ENCODE results near the gene EEF1AKMT1. TPM values are rescaled to one million over a fixed set of nuclear protein-coding genes. Genes with fewer than 3 reads are reported as not detected.

EEF1AKMT1 gene
- total RNA-seq, 2 experiments from 2014 or later: 1.9 to 2.5 TPM

DNA sequence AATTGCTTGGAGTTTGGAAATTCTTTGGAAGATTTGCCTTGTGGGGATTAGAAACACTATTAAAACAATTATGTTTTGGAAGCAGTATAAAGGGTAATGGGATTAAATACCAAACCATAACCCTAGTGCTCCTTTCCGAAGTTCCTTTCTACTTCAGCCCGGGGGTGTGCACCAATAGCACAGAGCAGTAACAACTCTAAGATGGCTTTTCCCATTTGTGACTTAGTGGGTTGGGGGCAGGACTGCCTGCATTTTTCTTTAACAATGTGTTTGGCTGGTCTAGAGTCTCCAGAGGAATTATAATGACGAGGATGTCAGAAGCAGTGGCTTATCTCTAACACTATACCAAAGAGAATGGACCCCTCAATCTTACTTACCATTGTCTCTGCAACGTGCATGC lies 82.1 kb downstream of the EEF1AKMT1 start:
- Histone ChIP-seq H3K27me3 (ENCODE audit: control insufficient read depth in 1 of 2, insufficient read depth in 2 of 2, low read length in 2 of 2) (peaks cover 0 to 5% of the 10 kb centered on the region in 2 experiments), H3K9me3 (ENCODE audit: control insufficient read depth in 1 of 2, insufficient read depth in 1 of 2, low read length in 2 of 2) (no peaks in the 10 kb centered on the region), H3K4me3 (ENCODE audit: low read length) (no peak overlapping the region), H3K4me1 (ENCODE audit: insufficient read depth, low read length) (no peaks in the 10 kb centered on the region), H3K36me3 (ENCODE audit: insufficient read depth, low read length) (no peaks in the 10 kb centered on the region), H3K27ac (ENCODE audit: low read depth in 1 of 2, low read length in 2 of 2) (no peak overlapping the region)
- ChIA-PET POLR2A (no interaction called here), CTCF (no interaction called here)
- TF ChIP-seq, protein P1, sequence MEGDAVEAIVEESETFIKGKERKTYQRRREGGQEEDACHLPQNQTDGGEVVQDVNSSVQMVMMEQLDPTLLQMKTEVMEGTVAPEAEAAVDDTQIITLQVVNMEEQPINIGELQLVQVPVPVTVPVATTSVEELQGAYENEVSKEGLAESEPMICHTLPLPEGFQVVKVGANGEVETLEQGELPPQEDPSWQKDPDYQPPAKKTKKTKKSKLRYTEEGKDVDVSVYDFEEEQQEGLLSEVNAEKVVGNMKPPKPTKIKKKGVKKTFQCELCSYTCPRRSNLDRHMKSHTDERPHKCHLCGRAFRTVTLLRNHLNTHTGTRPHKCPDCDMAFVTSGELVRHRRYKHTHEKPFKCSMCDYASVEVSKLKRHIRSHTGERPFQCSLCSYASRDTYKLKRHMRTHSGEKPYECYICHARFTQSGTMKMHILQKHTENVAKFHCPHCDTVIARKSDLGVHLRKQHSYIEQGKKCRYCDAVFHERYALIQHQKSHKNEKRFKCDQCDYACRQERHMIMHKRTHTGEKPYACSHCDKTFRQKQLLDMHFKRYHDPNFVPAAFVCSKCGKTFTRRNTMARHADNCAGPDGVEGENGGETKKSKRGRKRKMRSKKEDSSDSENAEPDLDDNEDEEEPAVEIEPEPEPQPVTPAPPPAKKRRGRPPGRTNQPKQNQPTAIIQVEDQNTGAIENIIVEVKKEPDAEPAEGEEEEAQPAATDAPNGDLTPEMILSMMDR (IDR thresholded peaks at IDR 0.05): no peak
- ATAC-seq (ENCODE audit: poor library complexity) (no peak), DNase-seq (no peak)
- Mint-ChIP-seq H3K4me1 (ENCODE audit: low read depth) (no peaks in the 10 kb centered on the region), H3K4me3 (no peak overlapping the region), H3K9me3 (no peaks in the 10 kb centered on the region), H3K36me3 (ENCODE audit: low read depth) (peaks cover 6% of the 10 kb centered on the region), H3K27ac (no peak overlapping the region), H3K27me3 (peaks cover 7% of the 10 kb centered on the region)
- intact Hi-C loops (cut with DNase I, micrococcal nuclease): no loop called here

DNA sequence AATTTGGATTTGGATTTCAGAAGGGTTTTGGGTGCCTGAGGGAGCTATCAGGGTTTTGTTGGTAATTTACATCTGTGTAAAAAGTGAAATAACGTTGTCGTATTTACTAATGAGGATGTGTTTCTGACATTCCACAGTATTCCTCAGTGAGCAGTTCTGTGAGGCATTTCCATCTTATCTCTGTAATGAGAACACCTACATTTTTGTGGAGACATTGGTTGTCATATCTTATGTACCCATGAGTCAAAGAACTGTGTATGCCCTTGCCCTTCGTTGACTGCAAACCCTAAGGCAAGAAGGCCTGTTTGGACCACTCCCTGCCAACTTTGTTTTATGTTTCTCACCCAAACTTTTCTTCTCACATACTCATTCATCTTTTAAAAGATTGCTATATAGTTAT lies 84.5 kb downstream of the EEF1AKMT1 start:
- no peak for ATAC-seq (ENCODE audit: poor library complexity)
- POLR2A ChIA-PET: no interaction called here

DNA sequence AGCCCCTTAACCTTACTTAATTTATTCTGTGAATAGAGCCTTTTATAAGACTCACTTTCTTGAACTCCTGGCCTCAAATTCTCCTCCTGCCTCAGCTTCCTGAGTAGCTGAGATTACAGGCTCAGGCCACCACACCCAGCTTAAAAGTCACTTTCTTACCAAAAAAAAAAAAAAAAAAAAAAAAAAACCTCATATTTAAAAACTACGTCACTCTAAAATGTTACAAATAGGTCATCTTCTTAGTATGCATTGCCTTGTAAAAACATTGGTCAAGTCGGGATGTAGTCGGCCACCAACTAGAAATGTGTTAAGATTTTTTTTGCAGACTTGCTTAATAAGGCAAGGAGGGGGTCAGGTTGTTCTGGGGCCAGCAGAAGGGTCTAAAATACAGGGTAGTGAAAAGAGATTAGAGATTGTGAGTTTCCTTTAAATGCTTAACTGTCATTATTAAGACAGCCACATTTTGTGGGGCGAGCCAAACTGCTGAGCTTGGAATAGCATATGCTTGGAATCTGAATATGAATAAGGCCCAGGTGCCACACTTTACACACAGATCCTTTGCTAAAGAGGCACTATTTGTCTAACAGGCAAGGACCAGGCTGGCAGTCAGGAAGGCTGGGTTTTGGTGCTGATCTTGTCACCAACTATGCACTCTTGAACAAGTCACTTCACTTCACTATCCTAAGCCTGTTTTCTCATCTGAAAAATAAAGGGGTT lies 86.7 kb downstream of the EEF1AKMT1 start:
- H3K27me3 ChIP-seq (ENCODE audit: control insufficient read depth in 1 of 2, insufficient read depth in 2 of 2, low read length in 2 of 2): no peaks in the 10 kb centered on the region
- no peak overlapping the region for H3K27ac Mint-ChIP-seq
- H3K9me3 Mint-ChIP-seq: no peaks in the 10 kb centered on the region
- ChIA-PET POLR2A (no interaction called here), CTCF (interaction anchor here (0.6 to 1.3 kb wide), 2 partner anchors 36 to 489 kb away, joined by 3 read pairs; no protein-coding TSS in a partner anchor)
- no peak overlapping the region for H3K4me3 Mint-ChIP-seq
- H3K36me3 Mint-ChIP-seq (ENCODE audit: low read depth): peaks cover 6% of the 10 kb centered on the region
- TF ChIP-seq, protein P1 (IDR thresholded peaks at IDR 0.05): no peak
- no peak overlapping the region for H3K4me3 ChIP-seq (ENCODE audit: low read length)
- no peaks in the 10 kb centered on the region for H3K4me1 ChIP-seq (ENCODE audit: insufficient read depth, low read length)
- DNase-seq: no peak
- H3K4me1 Mint-ChIP-seq (ENCODE audit: low read depth): no peaks in the 10 kb centered on the region
- no peak for ATAC-seq (ENCODE audit: poor library complexity)
- H3K27me3 Mint-ChIP-seq: no peaks in the 10 kb centered on the region
- no peaks in the 10 kb centered on the region for H3K36me3 ChIP-seq (ENCODE audit: insufficient read depth, low read length)
- intact Hi-C loops (cut with DNase I, micrococcal nuclease): no loop called here
- H3K9me3 ChIP-seq (ENCODE audit: control insufficient read depth in 1 of 2, insufficient read depth in 1 of 2, low read length in 2 of 2): no peaks in the 10 kb centered on the region
- H3K27ac ChIP-seq (ENCODE audit: low read depth in 1 of 2, low read length in 2 of 2): no peak overlapping the region

More for the DNA sequence above, 84.5 kb downstream of the EEF1AKMT1 start:
- H3K9me3 Mint-ChIP-seq: no peaks in the 10 kb centered on the region
- TF ChIP-seq, protein P1 (IDR thresholded peaks at IDR 0.05): no peak
- CTCF ChIA-PET: no interaction called here
- Histone ChIP-seq H3K4me1 (ENCODE audit: insufficient read depth, low read length) (no peaks in the 10 kb centered on the region), H3K27me3 (ENCODE audit: control insufficient read depth in 1 of 2, insufficient read depth in 2 of 2, low read length in 2 of 2) (no peaks in the 10 kb centered on the region), H3K9me3 (ENCODE audit: control insufficient read depth in 1 of 2, insufficient read depth in 1 of 2, low read length in 2 of 2) (no peaks in the 10 kb centered on the region), H3K4me3 (ENCODE audit: low read length) (no peak overlapping the region), H3K36me3 (ENCODE audit: insufficient read depth, low read length) (no peaks in the 10 kb centered on the region), H3K27ac (ENCODE audit: low read depth in 1 of 2, low read length in 2 of 2) (no peak overlapping the region)
- intact Hi-C loops (cut with DNase I, micrococcal nuclease): no loop called here
- H3K36me3 Mint-ChIP-seq (ENCODE audit: low read depth): peaks cover 6% of the 10 kb centered on the region
- H3K4me3 Mint-ChIP-seq: no peak overlapping the region
- no peaks in the 10 kb centered on the region for H3K27me3 Mint-ChIP-seq
- no peaks in the 10 kb centered on the region for H3K4me1 Mint-ChIP-seq (ENCODE audit: low read depth)
- no peak for DNase-seq
- H3K27ac Mint-ChIP-seq: no peak overlapping the region
